RCC 7860 (cell line): ENCODE measurements around the gene ADI1.
"Not testable (repeated sequence)": the region's sequence is repeated elsewhere in the genome, so short reads cannot be mapped to it uniquely, and the experiment has no call there.

Source experiments
- DNase-seq: peaks from one replicate; pipeline ENCODE4 v3.0.0-alpha.2; 2015; ENCODE audit warnings: low spot score
- FAIRE-seq: peaks from 2 replicates; lab custom pipeline; 2012; peaks lifted over from hg19 to GRCh38; lab: Jason Lieb, UNC

ADI1 gene

DNA sequence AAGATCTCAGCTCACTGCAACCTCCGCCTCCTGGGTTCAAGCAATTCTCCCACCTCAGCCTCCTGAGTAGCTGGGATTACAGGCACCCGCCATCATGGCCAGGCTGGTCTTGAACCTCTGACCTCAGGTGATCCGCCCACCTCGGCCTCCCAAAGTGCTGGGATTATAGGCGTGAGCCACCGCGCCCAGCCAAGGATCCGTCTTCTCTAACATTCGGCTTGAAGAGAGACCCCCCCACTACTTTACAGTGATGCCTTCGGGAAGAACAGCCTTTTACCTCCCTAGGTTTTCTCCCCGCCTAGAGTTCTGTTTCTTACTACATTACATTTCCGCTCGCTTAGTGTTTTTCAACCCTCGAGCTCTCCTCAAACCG, 22.6 kb downstream of the ADI1 start:
- DNase-seq, FAIRE-seq: not testable (repeated sequence)

DNA sequence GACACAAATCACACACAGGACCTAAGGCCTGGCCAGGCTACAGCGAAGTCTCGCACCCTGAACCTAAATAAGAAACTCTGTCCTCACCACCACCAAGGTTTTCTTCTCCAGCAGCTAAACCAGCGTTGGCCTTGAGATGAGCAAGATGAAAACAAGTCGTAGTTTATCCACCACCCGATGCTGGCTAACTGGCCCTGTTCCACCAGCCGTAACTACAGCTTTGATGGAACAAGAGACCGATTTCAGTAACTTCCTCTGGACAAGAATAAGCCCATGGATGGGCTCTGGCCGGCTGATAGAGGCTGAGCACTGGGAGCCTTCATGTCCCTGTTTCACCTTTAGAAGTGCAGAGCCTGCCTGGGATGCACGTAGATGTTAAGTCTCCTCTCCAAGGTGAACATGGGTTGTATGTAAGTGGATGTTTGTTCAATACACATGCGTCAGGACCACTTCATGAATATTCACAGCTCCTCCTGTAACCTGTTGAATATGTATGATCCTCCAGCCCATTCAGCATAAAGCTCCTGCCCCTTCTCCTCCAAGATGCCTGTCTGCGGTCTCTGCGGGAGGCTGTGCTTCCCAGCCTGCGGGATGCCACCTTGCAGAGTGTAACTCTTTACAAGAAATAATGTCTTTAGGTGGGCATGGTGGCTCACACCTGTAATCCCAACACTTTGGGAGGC, 24.2 kb downstream of the ADI1 start:
- FAIRE-seq: no peak
- no peak for DNase-seq

DNA sequence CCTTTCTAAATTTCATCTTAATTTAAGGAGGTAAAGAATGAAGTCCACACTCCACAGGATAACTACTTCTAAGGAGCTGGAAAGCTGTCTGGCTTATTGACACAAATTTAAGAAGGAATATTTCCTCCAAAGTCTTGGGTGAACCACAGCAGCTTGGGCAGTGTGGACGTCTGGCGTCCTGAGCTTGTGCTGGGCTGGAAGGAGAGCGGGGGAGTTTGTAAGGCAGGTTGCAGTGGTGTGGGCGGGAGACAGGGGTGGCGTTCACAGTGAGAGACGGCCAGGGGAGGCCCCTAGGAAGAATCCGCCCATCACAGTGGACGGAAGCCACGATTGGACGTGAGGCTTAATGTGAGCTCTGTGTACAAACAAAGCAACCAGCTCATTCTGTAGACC, 25.7 kb downstream of the ADI1 start:
- no peak for FAIRE-seq
- no peak for DNase-seq

DNA sequence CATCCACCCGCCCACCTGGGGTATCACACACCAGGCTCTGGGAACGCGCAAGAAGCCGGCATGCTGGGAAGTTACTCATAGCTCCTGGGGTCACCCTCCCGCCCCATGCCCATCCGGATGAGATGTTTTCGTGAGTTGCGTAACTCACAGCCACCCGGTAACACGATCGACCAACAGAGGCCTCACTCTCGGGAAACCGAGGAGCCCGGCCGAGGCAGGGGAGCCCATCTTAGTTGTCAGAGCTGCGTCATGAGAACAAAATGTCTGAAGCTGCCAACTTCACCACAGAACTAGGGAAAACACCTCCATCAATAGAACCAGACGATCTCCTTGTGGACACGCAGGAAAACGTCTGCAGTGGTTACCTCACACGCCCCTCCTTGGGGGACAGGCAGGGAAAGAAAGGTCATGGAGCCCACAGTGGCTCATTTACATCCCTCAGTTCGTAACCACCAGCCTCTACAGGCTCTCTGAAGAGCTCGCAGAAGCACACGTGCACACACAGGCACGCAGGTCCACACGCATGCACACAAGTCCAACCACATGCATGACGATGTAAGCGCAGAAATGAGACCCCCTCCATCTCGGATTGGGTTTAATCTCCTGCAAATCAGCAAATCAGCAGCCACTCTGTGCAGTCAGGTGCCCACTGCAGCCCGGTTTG, 26.2 kb downstream of the ADI1 start:
- DNase-seq (peak; percentile 9), FAIRE-seq (no peak)

DNA sequence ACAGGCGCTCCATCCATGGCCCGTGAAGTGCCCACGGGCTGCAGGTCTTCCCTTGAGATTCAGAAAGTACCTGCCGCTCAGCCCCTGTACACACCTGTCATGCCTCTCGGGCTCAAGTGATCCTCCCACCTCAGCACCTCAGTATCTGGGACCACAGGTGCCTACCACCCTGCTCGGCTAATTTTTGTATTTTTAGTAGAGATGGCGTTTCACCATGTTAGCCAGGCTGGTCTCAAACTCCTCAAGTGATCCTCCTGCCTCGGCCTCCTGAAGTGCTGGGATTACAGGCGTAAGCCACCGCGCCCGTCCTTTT, 26.9 kb downstream of the ADI1 start:
- not testable (repeated sequence) for FAIRE-seq, DNase-seq

DNA sequence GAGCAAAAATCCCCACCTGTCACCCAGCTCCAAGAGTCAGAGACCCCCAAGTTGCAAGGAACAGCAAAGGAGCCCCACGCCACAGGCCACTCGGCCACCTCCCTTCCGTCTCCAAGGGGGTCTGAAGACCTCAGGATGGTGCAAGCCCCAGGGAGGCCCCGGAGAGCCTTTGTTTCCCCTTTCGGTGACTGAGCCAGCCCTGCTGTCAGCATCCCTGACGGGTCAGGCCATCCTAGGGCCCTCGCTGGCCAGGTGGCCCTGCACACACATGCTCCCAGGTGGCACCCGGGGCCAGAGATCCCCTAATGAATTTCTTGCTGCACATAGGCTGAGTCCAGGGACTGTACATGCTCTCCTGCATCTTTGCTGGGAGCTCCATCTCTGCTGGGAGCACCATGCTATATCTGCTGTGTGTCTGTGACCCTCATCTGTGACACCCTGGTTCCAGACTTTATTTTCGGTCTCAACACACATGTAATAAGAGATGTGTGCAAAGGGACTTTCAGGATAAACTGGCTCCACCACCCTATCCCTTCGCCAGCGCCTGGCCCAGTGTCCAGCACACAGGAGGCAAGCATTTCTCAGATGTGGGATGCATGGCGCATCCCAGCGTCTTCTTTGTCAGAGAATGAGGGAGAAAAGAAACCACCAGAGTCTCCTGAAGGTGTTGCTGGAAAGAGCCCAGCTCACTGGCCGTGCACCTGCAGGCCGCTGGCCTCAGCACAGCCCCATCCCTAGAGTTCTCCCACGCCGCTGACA, 27.4 kb downstream of the ADI1 start:
- FAIRE-seq: no peak
- DNase-seq: no peak

DNA sequence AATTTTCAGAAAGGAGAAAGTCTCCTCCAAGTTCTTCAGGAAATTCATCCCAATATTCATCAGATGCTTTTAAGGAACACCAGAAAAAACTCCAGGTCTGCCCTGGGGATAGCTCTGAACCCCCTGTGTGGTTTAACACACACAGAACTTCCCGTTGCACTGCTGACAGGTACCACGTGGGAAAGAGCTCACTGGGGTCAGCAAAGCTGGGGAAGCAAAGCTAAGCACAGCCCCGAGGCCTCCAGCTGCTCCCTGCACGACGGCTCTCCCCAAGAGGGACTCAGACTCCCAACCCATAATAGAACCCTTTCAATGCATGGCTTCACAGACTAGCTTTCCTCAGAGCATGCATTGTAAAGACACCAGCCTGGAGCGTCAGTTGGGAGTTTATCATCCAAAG, 28.0 kb downstream of the ADI1 start:
- FAIRE-seq (no peak), DNase-seq (no peak)

DNA sequence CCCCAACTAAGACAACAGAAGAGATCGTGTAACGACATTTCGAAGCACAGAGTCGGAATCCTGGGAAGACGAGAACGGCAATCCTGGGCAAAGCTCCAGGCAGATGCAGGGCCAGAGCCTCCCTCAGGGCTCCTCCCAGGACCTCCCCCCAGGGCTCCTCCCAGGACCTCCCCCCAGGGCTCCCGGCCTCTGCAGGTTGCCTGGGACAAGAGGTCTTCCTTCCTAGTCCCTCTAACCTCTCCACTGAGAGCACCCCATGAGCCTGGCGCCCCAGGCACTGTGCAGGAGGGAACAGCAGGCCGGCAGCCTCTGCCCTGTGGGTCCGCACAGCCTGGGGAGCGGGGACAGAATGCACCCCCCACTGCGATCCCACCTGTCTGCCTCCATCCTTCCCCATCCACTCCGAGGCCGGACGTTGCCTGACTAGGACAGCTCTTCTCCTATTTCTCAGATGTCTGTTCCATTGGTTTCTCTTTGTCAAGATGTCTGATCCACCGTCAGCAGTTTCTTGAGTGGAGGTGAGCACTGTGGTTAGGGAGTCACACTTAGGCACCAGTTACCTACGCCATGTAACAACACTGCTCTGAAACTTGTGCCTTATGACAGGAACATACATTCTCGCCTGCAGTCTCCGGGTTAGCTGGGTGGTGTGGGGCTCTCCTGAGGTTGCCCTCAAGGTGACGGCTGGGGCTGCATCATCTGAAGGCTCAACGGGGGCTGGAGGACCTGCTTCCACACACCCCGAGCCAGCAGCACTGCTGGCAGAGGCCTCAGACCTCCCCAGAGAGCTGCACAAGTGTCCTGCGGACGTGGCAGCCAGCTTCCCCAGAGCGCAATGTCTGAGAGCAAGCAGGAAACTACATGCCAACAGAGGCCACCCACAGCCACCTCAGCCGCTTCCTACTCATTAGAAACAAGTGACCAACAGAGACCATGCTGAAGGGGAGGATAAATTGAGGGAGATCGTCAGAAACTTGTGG, 28.9 kb downstream of the ADI1 start:
- no peak for DNase-seq
- no peak for FAIRE-seq

DNA sequence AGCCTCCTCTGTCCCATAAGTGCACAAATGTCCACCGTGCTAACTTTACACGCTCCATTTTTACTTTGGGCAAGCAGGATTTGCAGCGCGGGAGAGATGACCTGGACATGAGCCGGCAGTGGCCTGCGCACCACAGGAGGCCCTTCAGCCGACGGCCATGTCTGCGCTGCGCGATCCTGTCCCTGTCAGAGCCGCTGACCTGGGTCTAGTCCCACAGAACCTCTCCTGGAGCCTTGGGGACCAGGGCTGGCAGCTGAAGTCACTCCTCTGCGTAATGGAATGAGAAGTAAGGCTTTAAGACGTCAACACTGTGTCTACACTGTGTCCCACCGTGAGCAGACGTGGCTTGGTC, 29.6 kb downstream of the ADI1 start:
- DNase-seq (no peak), FAIRE-seq (no peak)

DNA sequence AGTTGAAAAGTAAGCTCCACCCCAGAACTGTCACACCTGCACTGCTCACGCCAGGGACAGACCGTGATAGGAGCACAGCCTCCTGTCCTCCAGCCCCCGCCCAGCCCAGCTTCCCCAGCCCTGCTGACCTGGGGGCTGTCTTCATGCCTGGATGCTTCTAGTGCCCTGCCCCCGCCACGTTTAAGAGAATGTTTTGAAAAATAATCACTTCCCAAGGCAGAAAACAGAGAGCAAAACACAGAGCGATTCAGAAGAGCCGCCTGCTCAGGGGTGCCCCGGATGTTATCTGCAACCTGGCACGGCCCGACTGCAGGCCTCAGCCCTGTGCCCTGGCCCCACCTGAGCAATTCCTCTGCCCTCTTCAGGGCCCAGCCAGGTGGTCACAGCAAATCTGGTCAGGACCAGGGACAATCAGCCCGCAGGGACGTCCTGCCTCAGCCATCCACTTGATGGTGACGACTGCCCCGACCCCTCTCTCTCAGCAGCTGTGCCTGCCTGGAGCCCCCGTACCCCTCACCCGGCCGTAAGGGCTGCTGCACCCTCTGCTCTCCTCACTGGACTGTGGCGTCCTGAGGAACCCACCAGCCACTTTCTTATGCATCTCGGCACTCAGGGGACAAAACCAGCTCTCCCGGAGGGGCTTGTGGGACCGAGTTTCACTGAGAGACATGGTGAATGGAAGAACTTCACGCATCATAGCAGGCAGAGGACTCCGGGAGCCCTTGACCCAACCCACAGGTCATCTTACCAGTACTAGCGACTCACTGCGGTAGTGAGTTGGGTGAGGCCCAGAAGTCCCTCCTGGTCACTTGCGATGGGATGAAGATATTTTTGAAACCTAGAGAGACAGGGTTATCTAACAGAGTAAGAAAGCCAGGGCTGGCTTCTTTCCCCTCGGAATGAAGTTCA, 30.2 kb downstream of the ADI1 start:
- no peak for FAIRE-seq
- no peak for DNase-seq

DNA sequence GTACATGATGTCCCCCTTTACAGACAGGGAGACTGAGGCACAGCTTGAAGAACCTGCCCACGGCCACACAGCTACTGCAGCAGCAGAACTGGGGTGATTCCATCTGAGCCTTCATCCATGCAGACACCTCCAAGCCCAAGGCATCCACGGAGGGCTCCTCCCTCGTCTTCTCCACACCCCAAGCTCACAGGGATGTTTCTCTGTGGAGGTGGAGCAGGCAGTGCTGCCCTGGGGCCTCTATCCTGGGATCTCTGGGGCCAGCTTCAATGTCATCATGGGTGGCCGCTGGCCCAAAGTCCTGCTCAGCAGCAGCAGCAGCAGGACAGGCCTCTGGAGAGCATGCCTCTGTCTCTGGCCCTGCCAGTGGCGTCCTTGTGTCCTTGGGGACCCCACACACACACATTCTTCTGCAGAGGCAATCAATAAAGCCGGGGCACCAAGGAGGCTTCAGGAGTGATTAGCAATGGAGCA, 31.2 kb downstream of the ADI1 start:
- FAIRE-seq (no peak), DNase-seq (no peak)

DNA sequence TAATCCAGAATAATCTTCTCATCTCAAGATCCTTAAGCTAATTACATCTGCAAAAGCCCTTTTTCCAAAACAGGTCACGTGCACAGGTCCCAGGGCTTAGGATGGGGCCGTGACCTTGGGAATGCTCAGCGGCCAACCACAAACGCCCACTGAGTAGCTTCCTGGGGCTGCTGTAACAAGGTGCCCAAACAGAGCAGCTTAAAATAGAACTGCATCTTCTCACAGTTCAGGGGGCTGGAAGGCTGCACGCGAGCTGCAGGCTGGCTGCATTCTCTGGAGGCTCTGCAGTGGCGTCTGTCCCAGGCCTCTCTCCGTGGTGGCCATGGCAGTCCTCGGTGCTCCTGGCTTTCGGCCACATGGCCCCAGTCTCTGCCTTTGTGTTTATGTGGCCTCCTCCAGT, 31.9 kb downstream of the ADI1 start:
- no peak for DNase-seq
- no peak for FAIRE-seq

DNA sequence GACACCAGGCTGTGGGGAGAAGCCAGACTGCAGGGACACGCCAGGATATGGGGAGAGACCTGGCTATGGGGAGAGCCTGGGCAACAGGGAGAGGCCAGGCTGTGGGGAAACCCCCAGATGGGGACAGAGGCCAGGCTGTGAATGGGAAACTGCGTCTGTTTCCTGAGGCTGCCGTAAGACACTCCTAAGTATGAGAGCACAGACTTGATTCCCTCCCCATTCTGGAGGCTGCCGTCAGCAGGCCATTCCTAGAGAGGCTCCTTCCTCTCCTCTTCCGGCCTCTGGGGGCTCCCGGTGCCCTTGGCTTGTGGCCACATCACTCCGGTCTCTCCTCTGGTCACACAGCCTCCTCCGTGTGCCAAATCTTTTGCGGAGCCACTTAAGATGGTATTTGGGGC, 32.3 kb downstream of the ADI1 start:
- FAIRE-seq: no peak

DNA sequence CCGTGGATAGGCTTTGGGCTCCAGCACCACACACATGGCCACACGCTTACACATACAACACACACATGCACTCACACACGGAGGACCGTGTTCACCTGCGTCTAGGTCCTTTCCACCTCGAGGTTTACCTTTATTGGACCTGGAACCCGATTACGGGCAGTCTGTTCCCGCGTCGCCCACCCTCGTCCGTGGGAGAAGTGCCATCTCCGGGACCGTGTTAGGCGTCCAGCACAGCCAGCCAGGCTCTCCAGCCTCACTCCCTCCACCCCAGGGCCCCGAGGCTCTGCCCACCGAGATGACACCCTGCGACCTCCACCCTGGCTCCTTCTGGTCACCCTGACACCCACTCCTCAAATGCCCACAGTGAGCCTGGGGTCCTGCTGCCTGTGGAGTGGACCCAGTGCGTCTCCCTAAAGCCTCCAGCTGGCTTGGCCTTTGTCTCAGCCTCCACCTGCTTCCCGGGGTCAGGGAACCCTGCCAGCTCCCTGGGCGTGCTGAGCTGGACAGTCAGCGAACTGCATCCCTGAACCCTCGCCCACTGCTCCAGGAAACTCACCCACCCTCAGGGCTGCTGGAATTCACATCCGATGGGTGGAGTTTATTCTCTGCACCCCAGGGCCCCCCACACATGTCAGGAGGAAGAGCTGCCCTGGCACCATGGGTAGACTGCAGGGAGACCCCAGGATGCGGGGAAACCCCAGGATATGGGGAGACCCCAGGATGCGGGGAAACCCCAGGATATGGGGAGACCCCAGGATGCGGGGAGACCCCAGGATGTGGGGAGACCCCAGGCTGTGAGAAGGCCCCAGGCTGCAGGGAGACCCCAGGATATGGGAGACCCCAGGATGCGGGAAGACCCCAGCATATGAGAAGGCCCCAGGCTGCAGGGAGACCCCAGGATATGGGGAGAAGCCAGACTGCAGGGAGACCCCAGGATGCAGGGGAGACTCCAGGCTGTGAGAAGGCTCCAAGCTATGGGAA, 33.0 kb downstream of the ADI1 start:
- FAIRE-seq (no peak), DNase-seq (no peak)

More for the DNA sequence above, 32.3 kb downstream of the ADI1 start:
- DNase-seq: no peak

DNA sequence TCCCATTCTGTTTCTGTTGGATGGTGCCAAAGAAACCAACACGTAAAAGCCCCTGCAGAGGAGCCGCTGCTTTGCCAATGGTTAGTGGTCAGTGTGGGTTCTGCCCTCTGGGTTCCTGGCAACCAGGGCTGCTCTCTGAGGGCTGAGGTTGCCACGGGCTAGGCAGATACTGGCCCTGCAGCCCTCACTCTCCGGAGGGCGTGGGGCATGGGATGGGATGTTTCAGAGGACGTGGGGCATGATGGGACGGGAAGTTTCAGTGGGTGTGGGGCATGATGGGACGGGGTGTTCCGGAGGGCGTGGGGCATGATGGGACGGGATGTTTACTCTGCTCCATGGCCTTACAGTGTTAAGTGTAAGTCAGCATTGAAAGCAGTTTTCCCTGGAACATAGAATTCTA, 34.2 kb downstream of the ADI1 start:
- FAIRE-seq (no peak), DNase-seq (no peak)

DNA sequence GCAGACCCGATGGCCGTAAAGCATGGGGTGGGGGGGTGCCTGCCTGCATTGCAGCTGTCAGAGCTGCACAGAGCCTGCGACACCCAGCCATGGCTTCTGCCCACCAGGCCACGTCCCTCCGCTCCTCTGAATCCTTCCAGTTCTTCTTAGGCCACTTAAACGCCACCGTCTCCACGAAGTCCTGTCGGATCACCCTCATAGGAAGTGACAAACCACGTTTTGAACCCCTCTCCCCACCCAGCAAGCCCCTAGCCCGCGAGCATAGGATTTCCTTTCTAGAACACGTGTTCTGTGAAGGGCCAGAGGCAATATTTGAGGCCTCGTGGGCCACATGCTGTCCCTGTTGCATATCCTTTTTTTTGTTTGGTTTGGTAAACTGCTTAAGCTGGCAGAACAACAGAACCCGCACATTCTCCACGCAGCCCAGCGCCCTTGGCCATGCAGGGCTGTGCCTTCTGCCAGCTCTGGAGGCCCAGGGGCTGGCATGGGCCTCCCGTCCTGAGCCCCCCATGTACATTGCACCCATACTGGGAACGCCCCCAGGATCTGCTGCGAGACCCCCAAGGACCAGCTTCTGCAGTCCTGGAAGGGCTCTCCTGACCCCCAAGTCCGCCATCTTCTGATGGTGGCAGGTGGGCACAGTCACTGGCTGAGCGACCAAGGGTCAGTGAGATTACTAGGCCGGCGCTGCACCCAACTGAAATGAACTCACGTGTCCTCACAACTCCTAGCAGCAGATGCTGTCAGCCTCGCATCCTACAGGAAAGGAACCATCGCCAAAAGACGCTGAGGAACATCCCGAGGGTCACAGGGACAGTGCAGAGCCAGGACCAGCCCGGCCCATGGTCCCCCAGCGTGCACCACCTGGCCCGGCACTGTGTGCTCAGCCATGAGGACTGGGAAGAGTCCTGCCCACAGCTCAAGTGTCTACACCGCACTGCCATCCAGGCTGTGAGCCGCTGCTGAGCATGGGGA, 35.1 kb downstream of the ADI1 start:
- FAIRE-seq: no peak
- DNase-seq: no peak

DNA sequence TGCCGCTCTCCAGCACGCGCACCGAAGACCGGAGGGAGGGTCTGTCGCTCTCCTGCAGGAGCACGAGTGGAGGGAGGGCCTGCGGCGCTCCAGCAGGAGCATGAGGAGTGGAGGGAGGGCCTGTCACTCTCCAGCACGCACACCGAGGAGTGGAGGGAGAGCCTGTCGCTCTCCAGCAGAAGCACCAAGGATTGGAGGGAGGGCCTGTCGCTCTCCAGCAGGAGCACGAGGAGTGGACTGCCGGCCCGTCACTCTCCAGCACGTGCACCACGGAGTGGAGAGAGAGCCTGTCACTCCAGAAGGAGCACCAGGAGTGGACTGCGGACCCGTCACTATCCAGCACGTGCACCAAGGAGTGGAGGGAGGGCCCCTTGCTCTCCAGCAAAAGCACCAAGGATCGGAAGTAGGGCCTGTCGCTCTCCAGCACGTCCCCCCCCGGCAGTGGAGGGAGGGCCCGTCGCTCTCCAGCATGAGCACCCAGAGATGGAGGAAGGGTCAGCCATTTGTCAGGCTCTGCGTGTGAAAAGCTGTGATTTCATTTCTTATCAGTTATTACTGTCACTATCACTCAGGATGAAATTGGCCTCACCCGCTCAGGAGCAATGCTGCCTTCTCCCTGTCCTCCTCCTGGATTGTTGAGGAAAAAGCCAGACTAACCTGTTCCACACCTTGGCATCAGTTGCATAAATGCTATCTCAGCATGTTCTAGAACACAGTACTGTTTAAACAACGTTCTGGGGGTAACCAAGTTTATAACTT, 35.9 kb downstream of the ADI1 start:
- FAIRE-seq: no peak
- DNase-seq: no peak
